8988T (cell line): ENCODE measurements around the gene TPP2.

Source experiments
- DNase-seq: peaks from one replicate; pipeline ENCODE4 v3.0.0; 2011

Gene TPP2

GRCh38 chr13:102696465-102696864, 99.7 kb downstream of the TPP2 start:
- DNase-seq, result no peak

GRCh38 chr13:102697264-102697663, 100.5 kb downstream of the TPP2 start:
- DNase-seq, result no peak

GRCh38 chr13:102697929-102698648, 101.3 kb downstream of the TPP2 start:
- no peak for DNase-seq

- DNase-seq, result no peak
Measured at GRCh38 chr13:102698649-102698980, 101.8 kb downstream of the TPP2 start.

GRCh38 chr13:102699504-102699903, 102.7 kb downstream of the TPP2 start:
- no peak for DNase-seq

GRCh38 chr13:102700088-102701031, 103.6 kb downstream of the TPP2 start:
- no peak for DNase-seq

- no peak for DNase-seq
Measured at GRCh38 chr13:102701331-102701730, 104.5 kb downstream of the TPP2 start.

GRCh38 chr13:102702965-102703725, 106.4 kb downstream of the TPP2 start:
- DNase-seq, result no peak

GRCh38 chr13:102703726-102704035, 106.9 kb downstream of the TPP2 start:
- no peak for DNase-seq

GRCh38 chr13:102704238-102705058, 107.7 kb downstream of the TPP2 start:
- no peak for DNase-seq

GRCh38 chr13:102707467-102707866, 110.7 kb downstream of the TPP2 start:
- no peak for DNase-seq

- DNase-seq, result no peak
Measured at GRCh38 chr13:102708211-102708610, 111.4 kb downstream of the TPP2 start.

- DNase-seq, result no peak
Measured at GRCh38 chr13:102708991-102709390, 112.2 kb downstream of the TPP2 start.

- DNase-seq, result no peak
Measured at GRCh38 chr13:102709536-102709935, 112.8 kb downstream of the TPP2 start.

- DNase-seq, result no peak
Measured at GRCh38 chr13:102710261-102710679, 113.5 kb downstream of the TPP2 start.

GRCh38 chr13:102715447-102715846, 118.7 kb downstream of the TPP2 start:
- no peak for DNase-seq

- DNase-seq, result no peak
Measured at GRCh38 chr13:102718746-102719145, 122.0 kb downstream of the TPP2 start.

GRCh38 chr13:102721800-102722231, 125.0 kb downstream of the TPP2 start:
- no peak for DNase-seq

GRCh38 chr13:102724923-102725322, 128.1 kb downstream of the TPP2 start:
- DNase-seq, result no peak

- DNase-seq, result no peak
Measured at GRCh38 chr13:102726430-102726829, 129.6 kb downstream of the TPP2 start.
